ENCODE data around the gene CHRNB2. TPM values are rescaled to one million over a fixed set of nuclear protein-coding genes. Genes with fewer than 3 reads are reported as not detected.

CHRNB2 gene
- total RNA-seq, 1 experiment from 2014 or later: 0.21 TPM

DNA sequence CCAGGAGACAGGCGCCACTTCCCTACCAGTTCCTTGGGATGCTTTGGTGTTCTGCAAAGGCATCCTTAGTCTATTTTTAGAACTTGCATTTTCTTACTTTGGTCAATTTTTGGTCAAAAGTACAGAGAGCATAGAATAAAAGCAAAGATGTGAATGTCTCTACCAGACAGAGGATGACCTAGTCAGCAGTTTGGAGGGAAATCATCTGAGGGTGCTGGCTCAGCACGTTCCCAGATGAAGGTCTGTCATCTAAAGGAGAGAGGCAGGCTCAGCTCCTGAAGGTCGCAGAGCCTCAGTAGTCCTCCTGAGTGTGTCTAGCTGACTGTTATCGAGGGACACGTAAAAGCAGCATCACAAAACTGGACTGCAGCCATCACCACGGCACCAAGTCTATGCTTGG lies 15.3 kb downstream of the CHRNB2 start:
- intact Hi-C loops (cut with micrococcal nuclease; ENCODE audit: unreplicated experiment): no loop called here
- DNase-seq (ENCODE audit: low read depth, low spot score) (no peak), ATAC-seq (no peak)
- no peak overlapping the region for H3K27ac ChIP-seq (ENCODE audit: low read length)
- H3K9me3 ChIP-seq (ENCODE audit: control insufficient read depth, insufficient read depth, low read depth, low read length): no peaks in the 10 kb centered on the region
- H3K4me1 ChIP-seq (ENCODE audit: control insufficient read depth, insufficient read depth, low read length): no peaks in the 10 kb centered on the region
- H3K27me3 ChIP-seq (ENCODE audit: control insufficient read depth, insufficient read depth, low read length): no peaks in the 10 kb centered on the region
- no peak overlapping the region for H3K4me3 ChIP-seq (ENCODE audit: low read depth in 2 of 2, low read length in 2 of 2)
- in situ Hi-C loops (cut with HindIII; ENCODE audit: low pct_unique_long_range_greater_than_20kb, low sequenced_read_pairs): no loop called here
- no TSS peak for BruUV-seq (replicated peaks)
- CTCF ChIA-PET: no interaction called here
- peaks cover 29% of the 10 kb centered on the region; the same call in 1 of the 2 replicates for H3K36me3 ChIP-seq (ENCODE audit: control insufficient read depth, insufficient read depth, low read length)
- TF ChIP-seq TCF7L2 (IDR thresholded peaks at IDR 0.05; ENCODE audit: low read depth, low read length) (no peak), POLR2AphosphoS5 (IDR thresholded peaks at IDR 0.05; ENCODE audit: low read depth, low read length) (no peak), REST (IDR thresholded peaks at IDR 0.05; ENCODE audit: insufficient read depth in 1 of 2, low read depth in 2 of 2, low read length in 1 of 2) (no peak), SIN3A (IDR thresholded peaks at IDR 0.05; ENCODE audit: borderline replicate concordance, insufficient read depth, low read depth, low read length) (no peak)
- TF ChIP-seq, protein P1, sequence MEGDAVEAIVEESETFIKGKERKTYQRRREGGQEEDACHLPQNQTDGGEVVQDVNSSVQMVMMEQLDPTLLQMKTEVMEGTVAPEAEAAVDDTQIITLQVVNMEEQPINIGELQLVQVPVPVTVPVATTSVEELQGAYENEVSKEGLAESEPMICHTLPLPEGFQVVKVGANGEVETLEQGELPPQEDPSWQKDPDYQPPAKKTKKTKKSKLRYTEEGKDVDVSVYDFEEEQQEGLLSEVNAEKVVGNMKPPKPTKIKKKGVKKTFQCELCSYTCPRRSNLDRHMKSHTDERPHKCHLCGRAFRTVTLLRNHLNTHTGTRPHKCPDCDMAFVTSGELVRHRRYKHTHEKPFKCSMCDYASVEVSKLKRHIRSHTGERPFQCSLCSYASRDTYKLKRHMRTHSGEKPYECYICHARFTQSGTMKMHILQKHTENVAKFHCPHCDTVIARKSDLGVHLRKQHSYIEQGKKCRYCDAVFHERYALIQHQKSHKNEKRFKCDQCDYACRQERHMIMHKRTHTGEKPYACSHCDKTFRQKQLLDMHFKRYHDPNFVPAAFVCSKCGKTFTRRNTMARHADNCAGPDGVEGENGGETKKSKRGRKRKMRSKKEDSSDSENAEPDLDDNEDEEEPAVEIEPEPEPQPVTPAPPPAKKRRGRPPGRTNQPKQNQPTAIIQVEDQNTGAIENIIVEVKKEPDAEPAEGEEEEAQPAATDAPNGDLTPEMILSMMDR (IDR thresholded peaks at IDR 0.05): no peak
- POLR2A ChIA-PET: no interaction called here

DNA sequence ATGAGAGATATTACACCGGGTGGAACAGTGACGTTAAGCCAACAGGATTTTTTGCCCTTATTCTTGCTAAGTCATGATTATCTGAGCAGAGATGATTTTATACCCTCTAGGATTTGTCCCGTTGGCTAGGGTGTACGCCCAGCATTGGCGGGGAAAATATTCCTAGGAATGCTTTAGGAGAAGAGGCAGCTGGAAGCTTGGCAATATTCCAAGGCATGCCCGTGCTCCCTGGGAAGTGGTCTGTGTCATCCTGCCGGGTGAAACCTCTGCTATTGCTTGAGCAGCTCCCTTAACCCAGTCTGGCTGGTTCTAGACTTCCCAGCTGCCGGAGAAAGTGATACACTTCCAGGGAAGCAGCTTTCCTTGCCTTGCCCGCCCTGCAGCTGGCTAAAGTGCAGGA lies 16.2 kb downstream of the CHRNB2 start:
- in situ Hi-C loops (cut with HindIII; ENCODE audit: low pct_unique_long_range_greater_than_20kb, low sequenced_read_pairs) (no loop called here), intact Hi-C loops (cut with micrococcal nuclease; ENCODE audit: unreplicated experiment) (no loop called here)
- Histone ChIP-seq H3K9me3 (ENCODE audit: control insufficient read depth, insufficient read depth, low read depth, low read length) (no peaks in the 10 kb centered on the region), H3K4me1 (ENCODE audit: control insufficient read depth, insufficient read depth, low read length) (no peaks in the 10 kb centered on the region), H3K27me3 (ENCODE audit: control insufficient read depth, insufficient read depth, low read length) (no peaks in the 10 kb centered on the region), H3K4me3 (ENCODE audit: low read depth in 2 of 2, low read length in 2 of 2) (no peak overlapping the region), H3K27ac (ENCODE audit: low read length) (no peak overlapping the region), H3K36me3 (ENCODE audit: control insufficient read depth, insufficient read depth, low read length) (peaks cover 36% of the 10 kb centered on the region; the same call in 1 of the 2 replicates)
- ChIA-PET CTCF (no interaction called here), POLR2A (no interaction called here)
- no TSS peak for BruUV-seq (replicated peaks)
- no peak for ATAC-seq
- DNase-seq (ENCODE audit: low read depth, low spot score): no peak
- TF ChIP-seq TCF7L2 (IDR thresholded peaks at IDR 0.05; ENCODE audit: low read depth, low read length) (no peak), SIN3A (IDR thresholded peaks at IDR 0.05; ENCODE audit: borderline replicate concordance, insufficient read depth, low read depth, low read length) (no peak), POLR2AphosphoS5 (IDR thresholded peaks at IDR 0.05; ENCODE audit: low read depth, low read length) (no peak), REST (IDR thresholded peaks at IDR 0.05; ENCODE audit: insufficient read depth in 1 of 2, low read depth in 2 of 2, low read length in 1 of 2) (no peak)
- TF ChIP-seq, protein P1 (IDR thresholded peaks at IDR 0.05): no peak

Data from Panc1 (cell line).